HL-60 (cell line): ENCODE measurements around the gene KCNQ1.
A peak's percentile ranks its signal among the peaks of the same experiment; 100 is the strongest.

Experiments used
- DNase-seq, 2 experiments: peaks; one replicate each; pipeline ENCODE4 v3.0.0-alpha.2; 2010 to 2020; ENCODE audit warnings: low read depth in 1 of 2, low spot score in 1 of 2
- H3K27ac ChIP-seq: fragments of 250-450 bp; sonication (Bioruptor Pico); replicated peaks from 2 replicates; pipeline ENCODE4 v1.5.1; 2020; ENCODE audit warnings: mild to moderate bottlenecking, moderate library complexity
- H3K27me3 ChIP-seq: fragments of 250-450 bp; sonication (Bioruptor Pico); 2 replicates; pipeline ENCODE4 v1.5.1; 2021; ENCODE audit warnings: mild to moderate bottlenecking, moderate library complexity; ENCODE audit not compliant: insufficient read depth, poor library complexity, severe bottlenecking
- H3K4me3 ChIP-seq: replicated peaks from 2 replicates; pipeline ENCODE4 v1.5.1; 2011; ENCODE audit warnings: mild to moderate bottlenecking, control low read depth, low read length; ENCODE audit not compliant: insufficient read depth
- CTCF ChIP-seq: IDR thresholded peaks from one replicate; pipeline ENCODE4 v1.5.1; 2011; ENCODE audit warnings: low read length, control low read depth, inconsistent platforms; ENCODE audit not compliant: insufficient read depth
- GABPA ChIP-seq: IDR thresholded peaks from 2 replicates; pipeline ENCODE4 v1.6.1; 2012; ENCODE audit warnings: low read depth
- POLR2AphosphoS5 ChIP-seq: IDR thresholded peaks from 2 replicates; pipeline ENCODE4 v1.6.1; 2012; ENCODE audit warnings: low read depth
- REST ChIP-seq: IDR thresholded peaks from 2 replicates; pipeline ENCODE4 v1.6.1; 2012; ENCODE audit warnings: low read depth; ENCODE audit not compliant: insufficient replicate concordance
- SPI1 ChIP-seq: IDR thresholded peaks from 2 replicates; pipeline ENCODE4 v1.6.1; 2012; ENCODE audit warnings: low read depth, mild to moderate bottlenecking, borderline replicate concordance

The KCNQ1 gene

GRCh38 chr11:2666828-2667570 lies 222.2 kb downstream of the KCNQ1 start:
- Histone ChIP-seq H3K27ac (no peak overlapping the region), H3K27me3 (no peaks in the 10 kb centered on the region), H3K4me3 (no peak overlapping the region)
- TF ChIP-seq POLR2AphosphoS5, result no peak
- TF ChIP-seq SPI1, result no peak
- no peak for TF ChIP-seq CTCF
- no peak for TF ChIP-seq REST
- TF ChIP-seq GABPA, result no peak
- DNase-seq, result no peak

- Histone ChIP-seq H3K4me3 (no peak overlapping the region), H3K27me3 (no peaks in the 10 kb centered on the region), H3K27ac (no peak overlapping the region)
- peak in 1 of 2 experiments; percentile 5 for DNase-seq
- TF ChIP-seq POLR2AphosphoS5, result no peak
- TF ChIP-seq REST, result no peak
- TF ChIP-seq GABPA, result no peak
- TF ChIP-seq CTCF, result no peak
- TF ChIP-seq SPI1, result no peak
Measured at GRCh38 chr11:2667940-2668339, 223.1 kb downstream of the KCNQ1 start.

- no peak for DNase-seq
- H3K4me3 ChIP-seq, result no peak overlapping the region
- no peak overlapping the region for H3K27ac ChIP-seq
- TF ChIP-seq POLR2AphosphoS5 (no peak), CTCF (no peak), SPI1 (no peak), REST (no peak)
- no peaks in the 10 kb centered on the region for H3K27me3 ChIP-seq
Measured at GRCh38 chr11:2668876-2669275, 224.1 kb downstream of the KCNQ1 start.
